GM18870 (cell line): Measurements from ENCODE around the gene CTBP1.

Source experiments
- ATAC-seq: cut with Tn5 transposase; IDR thresholded peaks from one replicate; pipeline ENCODE4 v1.9.1; 2021; ENCODE audit warnings: moderate library complexity; ENCODE audit not compliant: unreplicated experiment

Gene CTBP1

GRCh38 chr4:1177274-1178141, 71.4 kb downstream of the CTBP1 start:
- no peak for ATAC-seq

- no peak for ATAC-seq
Measured at GRCh38 chr4:1176398-1177273, 72.3 kb downstream of the CTBP1 start.

DNA sequence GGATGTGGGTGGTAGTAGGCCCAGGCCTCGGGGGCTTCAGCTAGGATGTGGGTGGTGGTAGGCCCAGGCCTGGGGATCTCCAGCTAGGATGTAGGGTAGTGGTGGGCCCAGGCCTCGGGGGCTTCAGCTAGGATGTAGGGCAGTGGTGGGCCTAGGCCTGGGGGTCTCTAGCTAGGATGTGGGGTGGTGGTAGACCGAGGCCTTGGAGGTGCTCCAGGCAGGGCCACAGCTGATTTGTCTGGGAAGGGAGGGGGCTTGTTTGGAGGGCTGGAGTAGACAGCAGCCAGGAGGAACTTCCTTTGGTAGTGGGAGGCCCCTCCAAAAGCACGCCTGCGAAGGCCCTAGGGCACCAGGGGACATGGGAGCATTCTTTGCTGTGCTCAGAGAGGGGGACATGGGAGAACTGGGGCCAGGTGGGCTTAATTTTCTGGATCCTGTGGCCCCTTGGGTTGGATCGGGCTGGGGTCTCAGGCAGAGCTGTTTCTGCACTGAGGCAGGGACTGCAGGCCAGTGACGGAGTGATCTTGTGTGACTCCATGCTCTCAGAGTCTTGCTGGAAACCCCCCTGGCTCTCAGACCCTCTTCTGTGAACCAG, 73.2 kb downstream of the CTBP1 start:
- no peak for ATAC-seq

DNA sequence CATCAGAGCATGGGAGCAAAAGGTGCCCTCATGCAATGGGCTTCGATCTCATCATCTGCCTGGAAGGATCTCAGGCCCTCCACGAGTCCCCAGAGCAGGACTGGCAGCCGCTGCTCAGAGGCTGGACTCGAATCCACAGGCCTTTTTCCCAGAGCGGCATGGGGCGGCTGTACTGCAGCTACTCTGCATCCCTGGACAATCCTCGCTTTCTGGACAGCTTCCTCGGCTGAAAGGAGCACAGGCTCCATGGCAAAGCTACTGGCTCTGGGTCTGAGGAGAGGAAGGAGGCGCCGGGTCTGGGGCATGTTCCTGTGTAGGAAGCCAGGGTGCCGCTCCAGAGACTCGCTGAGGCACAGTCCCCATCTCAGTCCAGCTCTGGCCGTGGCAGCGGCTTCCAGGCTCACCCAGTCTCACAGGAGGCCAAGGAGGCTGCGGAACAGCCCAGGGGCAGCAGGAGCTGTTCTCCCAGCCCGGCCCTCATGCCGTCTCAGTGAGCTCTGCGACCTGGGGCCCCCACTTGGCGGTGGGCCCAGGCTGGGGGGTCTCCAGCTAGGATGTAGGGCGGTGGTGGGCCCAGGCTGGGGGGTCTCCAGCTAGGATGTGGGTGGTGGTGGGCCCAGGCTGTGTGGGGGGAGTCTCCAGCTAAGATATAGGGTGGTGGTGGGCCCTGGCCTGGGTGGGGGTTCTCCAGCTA, 73.8 kb downstream of the CTBP1 start:
- ATAC-seq = no peak

GRCh38 chr4:1172971-1173757, 75.8 kb downstream of the CTBP1 start:
- no peak for ATAC-seq

DNA sequence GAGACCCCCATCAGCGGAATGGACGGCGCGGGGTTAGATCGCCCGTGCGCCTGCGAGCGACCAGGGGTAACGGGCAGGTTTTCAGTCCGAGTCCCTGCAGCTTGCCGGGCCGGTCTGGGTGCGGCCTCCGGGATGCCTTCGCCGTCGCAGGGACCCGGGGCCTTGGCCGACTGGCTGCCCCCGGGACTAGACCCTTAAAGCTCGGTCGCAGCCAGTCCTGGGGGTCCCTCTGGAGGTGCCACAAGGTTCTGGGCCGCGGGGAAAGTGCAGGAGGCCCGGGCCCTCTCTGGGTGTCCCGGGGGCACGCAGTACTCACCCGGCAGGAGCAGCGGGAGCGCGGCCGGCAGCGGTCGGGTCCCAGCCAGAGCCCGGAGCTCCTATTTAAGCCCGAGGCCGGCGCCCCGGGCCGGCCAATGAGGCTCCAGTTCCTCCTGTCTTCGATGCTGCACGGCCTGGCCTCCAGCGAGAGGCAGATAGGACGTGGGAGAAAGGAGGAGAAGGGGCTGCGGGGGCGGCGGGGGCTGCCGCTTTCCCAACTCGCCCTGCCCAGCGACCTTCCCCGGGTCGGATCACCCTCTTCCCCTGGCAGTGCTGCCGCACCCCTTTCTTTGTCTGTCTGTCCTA, 76.6 kb downstream of the CTBP1 start, which contains the start of gene SPON2:
Gene SPON2 (minus strand): TSS at position 356 of the 624 bp plus-strand sequence.
- no peak for ATAC-seq

DNA sequence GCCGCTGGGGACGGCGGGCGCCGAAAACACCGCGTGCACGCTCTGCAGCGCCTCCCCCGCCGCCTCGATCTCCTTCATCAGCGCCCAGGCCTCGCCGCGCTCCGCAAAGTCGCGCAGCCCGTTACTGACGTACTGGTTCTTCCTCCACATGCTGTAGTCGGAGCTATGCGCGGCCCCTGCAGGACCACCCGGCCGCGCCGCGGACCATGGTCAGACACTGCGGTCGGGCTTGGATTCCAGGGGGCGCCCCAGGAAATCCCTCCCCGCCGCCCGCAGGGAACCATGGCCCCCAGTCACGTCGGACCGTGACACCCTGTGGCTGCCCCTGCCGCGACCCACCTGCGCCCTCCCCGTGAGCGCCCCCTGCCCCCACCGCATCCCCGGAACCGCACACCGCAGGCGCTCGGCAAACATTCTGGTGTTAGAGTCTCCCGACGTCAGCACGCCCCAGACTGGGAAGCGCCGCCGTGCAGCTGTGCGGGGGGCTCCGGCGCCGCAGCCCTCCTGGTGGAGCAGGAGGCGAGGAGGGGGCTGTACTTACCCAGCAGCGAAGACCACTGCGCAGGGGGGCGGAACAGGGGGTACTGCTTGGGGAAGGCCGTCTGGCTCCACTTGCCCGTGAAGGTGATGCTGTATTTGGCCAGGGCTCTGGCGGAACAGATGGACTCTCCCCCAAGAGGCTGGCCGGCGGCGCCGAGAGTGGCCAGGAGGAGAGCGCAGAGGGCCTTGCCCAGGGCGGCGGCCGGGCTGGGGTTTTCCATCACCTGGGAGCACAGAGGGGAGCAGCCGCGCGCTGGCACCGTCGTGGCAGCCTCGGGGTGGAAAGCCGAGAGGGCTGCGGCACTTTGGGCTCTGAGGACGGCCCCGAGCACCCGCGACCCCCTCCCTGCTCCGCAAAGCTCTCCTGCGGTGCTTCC, 77.4 kb downstream of the CTBP1 start:
- no peak for ATAC-seq

- no peak for ATAC-seq
Measured at GRCh38 chr4:1170976-1171310, 78.0 kb downstream of the CTBP1 start.

DNA sequence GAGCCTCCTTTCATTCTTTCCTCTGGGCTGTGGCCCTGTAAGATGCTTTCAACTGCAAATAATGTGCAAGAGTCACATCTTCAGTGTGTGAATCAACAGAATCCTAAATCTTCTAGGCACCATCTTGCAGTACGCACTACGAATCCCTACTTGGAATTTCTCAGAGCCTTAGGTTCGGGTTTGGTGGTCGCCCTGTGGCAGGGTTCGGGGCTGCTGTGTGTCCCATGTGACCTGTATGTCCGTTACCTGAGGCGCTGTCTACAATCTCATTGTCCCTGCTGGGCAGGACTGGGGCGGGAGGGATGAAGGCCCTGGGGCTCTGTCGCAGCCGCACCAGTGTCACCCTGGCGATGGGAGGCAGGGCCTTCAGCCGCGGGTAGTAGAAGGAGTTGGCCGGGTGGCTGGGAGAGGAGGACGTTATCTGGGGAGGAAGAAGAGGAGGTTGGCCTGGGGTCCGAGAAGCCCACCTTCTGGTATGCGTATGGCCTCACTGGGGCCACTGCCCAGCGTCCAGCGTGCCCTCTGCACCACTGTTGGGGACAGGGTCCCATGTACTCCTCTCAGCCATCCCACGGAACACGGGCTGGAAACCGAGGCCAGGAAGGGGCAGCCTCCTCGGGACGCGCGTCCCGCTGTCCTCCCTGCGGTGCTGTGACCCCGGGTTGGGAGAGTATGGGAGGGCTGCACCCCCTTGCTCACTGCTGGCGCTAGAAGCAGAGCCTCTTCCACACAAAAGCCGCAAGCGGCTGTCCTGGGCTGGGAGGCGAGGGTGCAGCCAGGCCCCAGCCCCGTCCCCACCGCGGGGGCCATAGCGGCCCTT, 78.6 kb downstream of the CTBP1 start:
- no peak for ATAC-seq

GRCh38 chr4:1169691-1170096, 79.2 kb downstream of the CTBP1 start:
- no peak for ATAC-seq

DNA sequence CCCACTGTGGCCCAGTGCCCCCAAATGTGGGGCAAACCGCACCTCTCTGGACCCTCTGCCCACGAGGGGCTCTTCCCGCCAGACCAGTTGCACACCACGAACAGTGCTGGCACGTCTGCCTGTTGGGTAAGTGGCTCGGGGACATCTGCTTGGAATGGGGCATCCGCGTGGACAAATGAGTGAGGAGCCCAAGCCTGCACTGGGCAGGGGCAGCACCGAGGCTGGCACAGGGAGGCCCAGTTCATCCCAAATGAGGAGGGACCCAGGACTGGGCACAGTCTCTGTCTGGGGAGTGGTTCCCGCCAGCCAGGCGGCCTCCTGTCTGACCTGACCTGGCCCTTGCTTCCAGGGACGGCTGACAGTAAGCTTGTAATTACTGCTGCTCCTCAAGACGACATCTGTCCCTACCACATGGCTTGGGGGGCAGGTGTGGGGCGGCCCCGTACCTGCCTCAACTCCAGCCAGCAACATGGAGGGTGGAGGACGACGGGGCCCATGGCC, 79.7 kb downstream of the CTBP1 start:
- no peak for ATAC-seq

DNA sequence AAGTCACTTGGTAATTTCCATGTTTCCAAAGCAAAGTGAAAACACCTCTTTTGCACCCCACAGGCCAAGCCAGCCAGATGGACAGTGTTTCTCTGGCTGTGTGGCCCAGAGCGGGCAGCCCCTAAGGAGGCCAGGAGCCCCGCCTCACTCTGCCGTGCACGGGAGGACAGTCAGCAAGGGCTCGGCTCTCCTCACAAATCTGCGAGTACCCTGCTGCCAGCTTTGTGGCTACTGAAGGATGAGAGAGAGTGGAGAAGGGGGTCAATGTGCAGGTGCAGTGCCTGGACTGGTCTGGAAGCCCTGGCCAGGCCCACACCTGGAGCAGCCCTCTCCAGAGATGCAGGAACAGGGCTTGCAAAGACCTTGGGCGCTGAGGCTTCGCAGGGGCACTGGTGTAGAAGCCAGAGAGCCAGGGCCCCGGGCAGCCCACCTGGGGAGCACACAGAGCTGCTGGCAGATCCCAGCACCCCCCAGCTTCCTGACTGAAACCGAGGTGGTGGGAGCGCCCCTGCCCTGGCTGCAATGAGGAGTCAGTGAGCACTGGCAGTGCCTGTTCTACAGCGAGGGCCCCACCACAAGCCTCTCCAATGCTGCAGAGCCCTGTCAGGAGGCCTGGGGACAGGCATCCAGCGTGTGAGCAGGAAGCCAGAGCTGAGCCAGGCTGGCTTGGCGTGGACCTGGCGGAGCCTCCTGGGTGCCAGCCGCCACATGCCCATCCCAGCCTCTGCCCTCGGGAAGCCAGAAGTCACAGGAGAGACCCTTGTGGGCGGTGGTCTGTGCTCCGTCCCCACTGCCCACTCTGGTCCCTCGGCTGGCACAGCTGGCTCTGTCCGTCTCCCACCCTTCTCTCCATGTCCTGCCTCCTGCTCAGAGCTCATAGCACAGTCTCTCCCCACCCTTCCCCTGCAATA, 80.5 kb downstream of the CTBP1 start:
- no peak for ATAC-seq

GRCh38 chr4:1167244-1167949, 81.5 kb downstream of the CTBP1 start:
- ATAC-seq = peak; percentile 83

- no peak for ATAC-seq
Measured at GRCh38 chr4:1166509-1167243, 82.3 kb downstream of the CTBP1 start.

GRCh38 chr4:1164956-1165545, 83.9 kb downstream of the CTBP1 start:
- ATAC-seq = no peak
